ENCODE measurements around the gene LRWD1. TPM values are rescaled to one million over a fixed set of nuclear protein-coding genes. Genes with fewer than 3 reads are reported as not detected.

LRWD1 gene
- total RNA-seq, 1 donor from 2014 or later, result 23.5 TPM

DNA sequence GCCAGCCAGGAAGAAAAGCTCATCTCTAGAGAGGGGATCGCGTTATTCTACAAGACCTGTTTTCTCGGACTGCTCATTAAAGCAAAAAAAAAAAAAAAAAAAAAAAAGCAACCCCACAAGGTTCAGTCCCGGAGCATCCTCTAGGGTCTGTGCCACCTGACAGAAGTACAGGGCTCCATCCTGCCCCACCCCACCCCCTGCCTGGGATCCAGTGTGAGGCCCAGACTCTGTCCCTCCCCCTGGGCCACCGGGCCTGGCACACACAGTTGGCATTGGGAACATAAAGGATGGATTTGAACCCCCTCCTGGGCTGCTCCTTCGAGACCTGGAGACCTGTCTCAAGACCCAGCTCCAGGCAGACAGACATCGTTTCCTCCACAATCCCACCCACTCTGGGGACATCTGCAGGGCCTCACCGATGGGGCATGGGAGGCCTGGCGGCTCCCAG lies 30.7 kb upstream of the LRWD1 start:
- H3K36me3 Mint-ChIP-seq, result no peaks in the 10 kb centered on the region
- peak overlapping the region; percentile 90 for H3K4me3 Mint-ChIP-seq
- no peaks in the 10 kb centered on the region for H3K9me3 Mint-ChIP-seq
- peak overlapping the region; percentile 90 for H3K27ac Mint-ChIP-seq
- no peaks in the 10 kb centered on the region for H3K27me3 Mint-ChIP-seq
- no peak for DNase-seq (ENCODE audit: extremely low spot score, unreplicated experiment)
- TF ChIP-seq, protein P1, sequence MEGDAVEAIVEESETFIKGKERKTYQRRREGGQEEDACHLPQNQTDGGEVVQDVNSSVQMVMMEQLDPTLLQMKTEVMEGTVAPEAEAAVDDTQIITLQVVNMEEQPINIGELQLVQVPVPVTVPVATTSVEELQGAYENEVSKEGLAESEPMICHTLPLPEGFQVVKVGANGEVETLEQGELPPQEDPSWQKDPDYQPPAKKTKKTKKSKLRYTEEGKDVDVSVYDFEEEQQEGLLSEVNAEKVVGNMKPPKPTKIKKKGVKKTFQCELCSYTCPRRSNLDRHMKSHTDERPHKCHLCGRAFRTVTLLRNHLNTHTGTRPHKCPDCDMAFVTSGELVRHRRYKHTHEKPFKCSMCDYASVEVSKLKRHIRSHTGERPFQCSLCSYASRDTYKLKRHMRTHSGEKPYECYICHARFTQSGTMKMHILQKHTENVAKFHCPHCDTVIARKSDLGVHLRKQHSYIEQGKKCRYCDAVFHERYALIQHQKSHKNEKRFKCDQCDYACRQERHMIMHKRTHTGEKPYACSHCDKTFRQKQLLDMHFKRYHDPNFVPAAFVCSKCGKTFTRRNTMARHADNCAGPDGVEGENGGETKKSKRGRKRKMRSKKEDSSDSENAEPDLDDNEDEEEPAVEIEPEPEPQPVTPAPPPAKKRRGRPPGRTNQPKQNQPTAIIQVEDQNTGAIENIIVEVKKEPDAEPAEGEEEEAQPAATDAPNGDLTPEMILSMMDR (conservative IDR thresholded peaks at IDR 0.05), result no peak
- H3K4me1 Mint-ChIP-seq (ENCODE audit: unreplicated experiment), result peaks cover 11% of the 10 kb centered on the region

GRCh38 chr7:102436118-102436517 lies 28.7 kb upstream of the LRWD1 start:
- no peak overlapping the region for H3K27ac Mint-ChIP-seq

DNA sequence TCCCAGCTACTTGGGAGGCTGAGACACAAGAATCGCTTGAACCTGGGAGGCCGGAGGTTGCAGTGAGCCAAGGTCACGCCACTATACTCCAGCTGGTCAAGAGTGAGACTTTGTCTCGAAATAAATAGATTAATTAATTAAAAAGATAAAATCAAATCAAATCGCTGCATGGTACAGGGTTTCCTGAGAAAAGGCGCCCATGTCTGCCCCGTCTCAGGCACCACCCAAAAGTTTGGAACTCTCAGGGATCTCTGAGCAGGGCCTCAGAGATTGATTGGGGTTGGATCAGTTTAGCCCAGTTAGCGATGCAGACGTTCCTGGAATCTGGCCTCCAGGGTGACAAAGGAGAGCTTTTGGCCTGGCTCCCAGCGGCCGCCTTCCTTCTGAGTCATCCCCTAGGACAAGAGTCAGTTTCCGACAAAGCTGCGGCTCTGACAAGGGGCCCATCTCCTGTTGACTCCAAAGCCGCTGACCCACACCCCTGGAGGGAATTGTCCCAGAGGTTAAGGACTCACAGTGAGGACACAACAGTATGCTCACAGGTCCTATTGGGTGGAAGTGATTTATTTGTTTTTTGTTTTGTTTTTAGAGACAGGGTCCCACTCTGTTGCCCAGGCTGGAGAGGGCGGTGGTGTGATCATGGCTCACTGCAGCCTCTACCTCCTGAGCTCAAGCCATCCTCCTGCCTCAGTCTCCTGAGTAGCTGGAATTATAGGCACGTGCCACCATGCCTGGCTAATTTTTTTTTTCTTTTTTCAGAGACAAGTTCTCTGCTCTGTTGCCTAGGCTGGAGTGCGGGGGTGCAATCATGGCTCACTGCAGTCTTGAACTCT lies 24.6 kb upstream of the LRWD1 start:
- Mint-ChIP-seq H3K36me3 (no peaks in the 10 kb centered on the region), H3K27me3 (no peaks in the 10 kb centered on the region), H3K9me3 (no peaks in the 10 kb centered on the region), H3K4me3 (no peak overlapping the region), H3K4me1 (ENCODE audit: unreplicated experiment) (no peaks in the 10 kb centered on the region), H3K27ac (no peak overlapping the region)
- TF ChIP-seq, protein P1 (conservative IDR thresholded peaks at IDR 0.05), result no peak
- DNase-seq (ENCODE audit: extremely low spot score, unreplicated experiment), result no peak

More at GRCh38 chr7:102436118-102436517, 28.7 kb upstream of the LRWD1 start:
- H3K4me1 Mint-ChIP-seq (ENCODE audit: unreplicated experiment), result peaks cover 11% of the 10 kb centered on the region
- TF ChIP-seq, protein P1 (conservative IDR thresholded peaks at IDR 0.05), result no peak
- H3K27me3 Mint-ChIP-seq, result no peaks in the 10 kb centered on the region
- no peak overlapping the region for H3K4me3 Mint-ChIP-seq
- no peaks in the 10 kb centered on the region for H3K9me3 Mint-ChIP-seq
- DNase-seq (ENCODE audit: extremely low spot score, unreplicated experiment), result no peak
- no peaks in the 10 kb centered on the region for H3K36me3 Mint-ChIP-seq

DNA sequence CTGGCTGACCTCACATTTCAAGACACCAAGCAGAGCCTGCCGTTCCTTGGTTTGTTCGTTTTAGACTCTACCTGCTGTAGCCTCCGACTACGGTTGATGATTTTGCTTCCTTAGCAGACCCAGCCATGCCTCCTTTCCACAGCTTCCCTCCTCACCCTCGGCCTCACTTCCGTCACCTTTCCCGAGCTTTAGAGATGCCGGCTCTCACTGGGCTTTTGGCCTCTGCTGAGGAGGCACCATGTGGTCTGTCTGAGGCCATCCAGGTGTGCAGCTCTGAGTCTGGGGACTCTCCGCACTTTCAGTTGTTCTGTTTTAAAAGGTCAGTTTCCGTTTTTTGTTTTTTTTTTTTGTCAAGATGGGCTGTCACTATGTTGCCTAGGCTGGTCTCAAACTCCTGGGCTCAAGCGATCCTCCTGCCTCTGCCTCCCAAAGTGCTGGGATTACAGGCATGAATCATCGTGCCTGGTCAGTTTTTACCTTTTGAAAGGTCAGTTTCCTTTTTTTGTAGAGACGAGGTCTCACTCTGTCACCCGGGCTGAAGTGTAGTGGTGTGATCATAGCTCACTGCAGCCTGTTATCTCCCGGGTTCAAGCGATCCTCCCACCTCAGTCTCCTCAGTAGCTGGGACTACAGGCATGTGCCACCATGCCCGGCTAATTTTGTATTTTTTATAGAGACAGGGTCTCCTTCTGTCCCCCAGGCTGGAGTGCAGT lies 19.7 kb upstream of the LRWD1 start:
- no peaks in the 10 kb centered on the region for H3K36me3 Mint-ChIP-seq
- DNase-seq (ENCODE audit: extremely low spot score, unreplicated experiment), result no peak
- H3K9me3 Mint-ChIP-seq, result no peaks in the 10 kb centered on the region
- H3K27ac Mint-ChIP-seq, result no peak overlapping the region
- H3K27me3 Mint-ChIP-seq, result no peaks in the 10 kb centered on the region
- H3K4me1 Mint-ChIP-seq (ENCODE audit: unreplicated experiment), result no peaks in the 10 kb centered on the region
- no peak overlapping the region for H3K4me3 Mint-ChIP-seq
- TF ChIP-seq, protein P1 (conservative IDR thresholded peaks at IDR 0.05), result no peak

DNA sequence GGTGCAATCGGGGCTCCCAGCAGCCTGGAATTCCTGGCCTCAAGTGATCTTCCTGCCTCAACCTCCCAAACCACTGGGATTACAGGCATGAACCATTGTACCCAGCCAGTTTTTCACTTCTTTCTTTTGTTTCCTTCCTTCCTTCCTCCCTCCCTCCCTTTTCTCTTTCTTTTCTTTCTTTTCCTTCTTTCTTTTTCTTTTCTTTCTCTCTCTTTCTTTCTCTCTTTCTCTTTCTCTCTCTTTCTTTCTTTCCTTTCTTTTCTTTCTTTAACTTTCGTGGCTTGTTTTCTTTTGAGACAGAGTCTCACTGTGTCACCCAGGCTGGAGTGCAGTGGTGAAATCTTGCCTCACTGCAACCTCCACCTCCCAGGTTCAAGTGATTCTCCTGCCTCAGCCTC lies 19.1 kb upstream of the LRWD1 start:
- H3K4me1 Mint-ChIP-seq (ENCODE audit: unreplicated experiment), result no peaks in the 10 kb centered on the region
- no peaks in the 10 kb centered on the region for H3K36me3 Mint-ChIP-seq

More for the DNA sequence above, 19.1 kb upstream of the LRWD1 start:
- Mint-ChIP-seq H3K27me3 (no peaks in the 10 kb centered on the region), H3K27ac (no peak overlapping the region), H3K9me3 (no peaks in the 10 kb centered on the region), H3K4me3 (no peak overlapping the region)
- no peak for DNase-seq (ENCODE audit: extremely low spot score, unreplicated experiment)
- TF ChIP-seq, protein P1 (conservative IDR thresholded peaks at IDR 0.05), result no peak

Data from type B pancreatic cell (in vitro differentiated cells).